Kidney tubule cell (primary cell): Measurements from ENCODE around the gene TMC7.
"Not testable (repeated sequence)": the region's sequence is repeated elsewhere in the genome, so short reads cannot be mapped to it uniquely, and the experiment has no call there.

Experiments used
- DNase-seq: peaks from one replicate; pipeline ENCODE4 v3.0.0-alpha.2; 2018; ENCODE audit warnings: low spot score

TMC7 gene

GRCh38 chr16:18979936-18980335 lies 3.8 kb upstream of the TMC7 start:
- no peak for DNase-seq

- DNase-seq, result no peak
These were observed 786 bp downstream of the TMC7 start for GRCh38 chr16:18984435-18985005.

- DNase-seq, result not testable (repeated sequence)
These were observed 1.5 kb downstream of the TMC7 start for GRCh38 chr16:18985256-18985655.

GRCh38 chr16:18991731-18992130 lies 8.0 kb downstream of the TMC7 start:
- DNase-seq, result not testable (repeated sequence)

GRCh38 chr16:18993531-18993930 lies 9.8 kb downstream of the TMC7 start:
- DNase-seq, result not testable (repeated sequence)

GRCh38 chr16:18994181-18994580 lies 10.4 kb downstream of the TMC7 start:
- not testable (repeated sequence) for DNase-seq

- not testable (repeated sequence) for DNase-seq
These were observed 11.7 kb downstream of the TMC7 start for GRCh38 chr16:18995406-18995805.

- DNase-seq, result not testable (repeated sequence)
These were observed 12.8 kb downstream of the TMC7 start for GRCh38 chr16:18996536-18996935.

GRCh38 chr16:18997001-18997400 lies 13.3 kb downstream of the TMC7 start:
- not testable (repeated sequence) for DNase-seq

- no peak for DNase-seq
These were observed 15.3 kb downstream of the TMC7 start for GRCh38 chr16:18999045-18999393.

- peak; percentile 65 for DNase-seq
These were observed 18.1 kb downstream of the TMC7 start for GRCh38 chr16:19001788-19002187.

GRCh38 chr16:19003935-19004334 lies 20.2 kb downstream of the TMC7 start:
- no peak for DNase-seq

GRCh38 chr16:19005561-19006445 lies 22.1 kb downstream of the TMC7 start:
- peak; percentile 34 for DNase-seq

GRCh38 chr16:19006446-19007315 lies 22.9 kb downstream of the TMC7 start:
- no peak for DNase-seq

GRCh38 chr16:19008245-19009169 lies 24.8 kb downstream of the TMC7 start:
- peak; percentile 56 for DNase-seq

GRCh38 chr16:19011169-19011731 lies 27.5 kb downstream of the TMC7 start:
- no peak for DNase-seq

- DNase-seq, result no peak
These were observed 30.7 kb downstream of the TMC7 start for GRCh38 chr16:19014461-19014860.

- DNase-seq, result no peak
These were observed 33.4 kb downstream of the TMC7 start for GRCh38 chr16:19017179-19017578.

- no peak for DNase-seq
These were observed 37.0 kb downstream of the TMC7 start for GRCh38 chr16:19020689-19021088.

- DNase-seq, result no peak
These were observed 38.0 kb downstream of the TMC7 start for GRCh38 chr16:19021747-19022146.

GRCh38 chr16:19027416-19027815 lies 43.7 kb downstream of the TMC7 start:
- DNase-seq, result no peak
